H9 (cell line): ENCODE data around the gene C2orf80. TPM values are rescaled to one million over a fixed set of nuclear protein-coding genes. Genes with fewer than 3 reads are reported as not detected.

ENCODE experiments used
- DNase-seq: peaks from one replicate; pipeline ENCODE4 v3.0.0-alpha.2; 2017
- H2AFZ ChIP-seq: one replicate; pipeline ENCODE4 v1.6.1; 2013; ENCODE audit warnings: mild to moderate bottlenecking, low read length, control low read depth, moderate library complexity
- H2AK5ac ChIP-seq: 2 replicates; pipeline ENCODE4 v1.6.1; 2013; ENCODE audit warnings: low read length, control low read depth, mixed read lengths; ENCODE audit not compliant: insufficient read length
- H2BK120ac ChIP-seq: one replicate; pipeline ENCODE4 v1.6.1; 2013; ENCODE audit warnings: low read depth, mild to moderate bottlenecking, low read length, control low read depth, inconsistent platforms; ENCODE audit not compliant: poor library complexity, severe bottlenecking
- H2BK12ac ChIP-seq: 2 replicates; pipeline ENCODE4 v1.6.1; 2013; ENCODE audit warnings: low read length, control low read depth, mixed read lengths, low read depth; ENCODE audit not compliant: insufficient read length
- H2BK15ac ChIP-seq: 2 replicates; pipeline ENCODE4 v1.6.1; 2013; ENCODE audit warnings: low read depth, low read length, control low read depth
- H2BK20ac ChIP-seq: one replicate; pipeline ENCODE4 v1.6.1; 2013; ENCODE audit warnings: low read depth, mild to moderate bottlenecking, low read length, control low read depth, inconsistent platforms; ENCODE audit not compliant: poor library complexity, severe bottlenecking
- H2BK5ac ChIP-seq: 2 replicates; pipeline ENCODE4 v1.6.1; 2013; ENCODE audit warnings: low read length, control low read depth, mixed read lengths; ENCODE audit not compliant: insufficient read length
- H3K14ac ChIP-seq: 2 replicates; pipeline ENCODE4 v1.6.1; 2013; ENCODE audit warnings: low read length, control low read depth; ENCODE audit not compliant: insufficient read depth
- H3K18ac ChIP-seq: 2 replicates; pipeline ENCODE4 v1.6.1; 2013; ENCODE audit warnings: low read depth, mild to moderate bottlenecking, mixed read lengths, low read length, control low read depth; ENCODE audit not compliant: insufficient read length
- H3K23ac ChIP-seq: 2 replicates; pipeline ENCODE4 v1.6.1; 2013; ENCODE audit warnings: low read length, control low read depth, mixed read lengths, low read depth; ENCODE audit not compliant: insufficient read length
- H3K23me2 ChIP-seq: 2 replicates; pipeline ENCODE4 v1.6.1; 2013; ENCODE audit warnings: low read depth, mild to moderate bottlenecking, mixed read lengths, low read length, control low read depth; ENCODE audit not compliant: insufficient read length, poor library complexity, severe bottlenecking
- H3K27ac ChIP-seq: 2 replicates; pipeline ENCODE4 v1.5.1; 2013; ENCODE audit warnings: low read length, control low read depth, mixed read lengths, low read depth; ENCODE audit not compliant: insufficient read length
- H3K27me3 ChIP-seq: 2 replicates; pipeline ENCODE4 v1.6.1; 2013; ENCODE audit warnings: low read length, control low read depth, inconsistent platforms; ENCODE audit not compliant: insufficient read depth
- H3K4ac ChIP-seq: 2 replicates; pipeline ENCODE4 v1.6.1; 2013; ENCODE audit warnings: low read depth, mild to moderate bottlenecking, control low read depth, inconsistent platforms, low read length, moderate library complexity
- H3K4me1 ChIP-seq: 2 replicates; pipeline ENCODE4 v1.6.1; 2013; ENCODE audit warnings: low read length, control low read depth, inconsistent platforms; ENCODE audit not compliant: insufficient read depth
- H3K4me2 ChIP-seq: 2 replicates; pipeline ENCODE4 v1.6.1; 2013; ENCODE audit warnings: low read length, control low read depth, mixed read lengths; ENCODE audit not compliant: insufficient read length, insufficient read depth
- H3K56ac ChIP-seq: 2 replicates; pipeline ENCODE4 v1.6.1; 2013; ENCODE audit warnings: low read depth, mild to moderate bottlenecking, mixed read lengths, low read length, control low read depth; ENCODE audit not compliant: insufficient read length
- H3K79me1 ChIP-seq: 2 replicates; pipeline ENCODE4 v1.6.1; 2013; ENCODE audit warnings: low read depth, mild to moderate bottlenecking, moderate library complexity, low read length, control low read depth, inconsistent platforms; ENCODE audit not compliant: insufficient read depth, poor library complexity, severe bottlenecking
- H3K79me2 ChIP-seq: 2 replicates; pipeline ENCODE4 v1.6.1; 2013; ENCODE audit warnings: low read length, control low read depth, inconsistent platforms; ENCODE audit not compliant: insufficient read depth
- H3K9ac ChIP-seq: 2 replicates; pipeline ENCODE4 v1.6.1; 2013; ENCODE audit warnings: low read length, control low read depth, mixed read lengths; ENCODE audit not compliant: insufficient read length; ENCODE audit errors: extremely low read depth
- H3K9me3 ChIP-seq: one replicate; pipeline ENCODE4 v1.6.1; 2013; ENCODE audit warnings: low read depth, low read length, inconsistent platforms; ENCODE audit not compliant: control insufficient read depth
- H3T11ph ChIP-seq: one replicate; pipeline ENCODE4 v1.6.1; 2013; ENCODE audit warnings: mild to moderate bottlenecking, low read length, control low read depth, inconsistent platforms
- H4K20me1 ChIP-seq: one replicate; pipeline ENCODE4 v1.6.1; 2013; ENCODE audit not compliant: control insufficient read depth, insufficient read length, insufficient read depth
- H4K5ac ChIP-seq: 2 replicates; pipeline ENCODE4 v1.6.1; 2013; ENCODE audit warnings: low read depth, mild to moderate bottlenecking, mixed read lengths, low read length, control low read depth; ENCODE audit not compliant: insufficient read length
- H4K8ac ChIP-seq: replicated peaks from 2 replicates; pipeline ENCODE4 v1.6.1; 2013; ENCODE audit warnings: low read length, control low read depth, mixed read lengths, low read depth; ENCODE audit not compliant: insufficient read length
- H4K91ac ChIP-seq: 2 replicates; pipeline ENCODE4 v1.6.1; 2013; ENCODE audit warnings: low read depth, mild to moderate bottlenecking, moderate library complexity, mixed read lengths, low read length, control low read depth; ENCODE audit not compliant: insufficient read length
- H3K27ac Mint-ChIP-seq, 3 experiments: 2 replicates in 2 of 3; 3 replicates in 1 of 3; pipeline ENCODE4 v1.8.0; 2020 to 2021; ENCODE audit warnings: mixed read lengths in 3 of 3, mild to moderate bottlenecking in 1 of 3, moderate library complexity in 1 of 3
- H3K27me3 Mint-ChIP-seq: 2 replicates; pipeline ENCODE4 v1.8.0; 2021; ENCODE audit warnings: low read depth, mild to moderate bottlenecking, moderate library complexity, mixed read lengths
- H3K36me3 Mint-ChIP-seq, 3 experiments: 2 replicates in 2 of 3; 3 replicates in 1 of 3; pipeline ENCODE4 v1.8.0; 2020 to 2021; ENCODE audit warnings: low read depth in 3 of 3, mixed read lengths in 3 of 3; ENCODE audit not compliant: insufficient read depth in 1 of 3
- H3K4me1 Mint-ChIP-seq, 2 experiments: 2 replicates each; pipeline ENCODE4 v1.8.0; 2020; ENCODE audit warnings: mixed read lengths in 2 of 2
- H3K4me3 Mint-ChIP-seq, 2 experiments: 2 replicates in 1 of 2; 3 replicates in 1 of 2; pipeline ENCODE4 v1.8.0; 2020 to 2021; ENCODE audit warnings: mild to moderate bottlenecking in 2 of 2, mixed read lengths in 2 of 2, moderate library complexity in 1 of 2
- H3K9me3 Mint-ChIP-seq, 2 experiments: 2 replicates in 1 of 2; 3 replicates in 1 of 2; pipeline ENCODE4 v1.8.0; 2020; ENCODE audit warnings: mild to moderate bottlenecking in 2 of 2, mixed read lengths in 2 of 2, moderate library complexity in 1 of 2
- WGBS: extraction: QIAGEN DNeasy Blood & Tissue Kit; methylation state at CpG from one replicate; pipeline ENCODE4 v1.1.7; 2013; ENCODE audit warnings: missing lambda C conversion rate, low lambda C conversion rate, mixed read lengths; ENCODE audit not compliant: insufficient read length; ENCODE audit errors: extremely low coverage; 5-methylcytosine and 5-hydroxymethylcytosine counted together
- total RNA-seq: library from RNA; stranded (reverse); gene quantifications from 2 replicates; pipeline ENCODE4 v1.2.1, GENCODE V29; 2021
- TF ChIP-seq, protein P1 (sequence below): fragments of 200-600 bp; sonication (generic); conservative IDR thresholded peaks from 3 replicates; pipeline ENCODE4 v1.8.0; 2021; ENCODE audit warnings: antibody characterized with exemption, mild to moderate bottlenecking

C2orf80 gene
- total RNA-seq, 1 experiment from 2014 or later, result not detected

DNA sequence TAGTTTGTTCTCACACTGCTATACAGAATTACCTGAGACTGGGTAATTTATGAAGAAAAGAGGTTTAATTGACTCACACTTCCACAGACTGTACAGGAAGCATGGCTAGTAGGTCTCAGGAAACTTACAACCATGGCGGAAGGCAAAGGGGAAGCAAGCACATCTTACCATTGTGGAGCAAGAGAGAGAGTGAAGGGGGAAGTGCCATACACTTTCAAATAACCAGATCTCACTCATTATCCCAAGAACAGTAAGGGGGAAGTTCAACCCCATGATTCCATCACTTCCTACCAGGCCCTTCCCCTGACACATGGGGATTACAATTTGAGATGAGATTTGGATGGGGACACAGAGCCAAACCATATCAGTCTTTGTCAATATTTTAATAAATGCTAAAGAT is 38.9 kb downstream of the C2orf80 start:
- Histone ChIP-seq H2AFZ (no peak overlapping the region), H4K20me1 (no peaks in the 10 kb centered on the region)

More for the DNA sequence above, 38.9 kb downstream of the C2orf80 start:
- TF ChIP-seq, protein P1, sequence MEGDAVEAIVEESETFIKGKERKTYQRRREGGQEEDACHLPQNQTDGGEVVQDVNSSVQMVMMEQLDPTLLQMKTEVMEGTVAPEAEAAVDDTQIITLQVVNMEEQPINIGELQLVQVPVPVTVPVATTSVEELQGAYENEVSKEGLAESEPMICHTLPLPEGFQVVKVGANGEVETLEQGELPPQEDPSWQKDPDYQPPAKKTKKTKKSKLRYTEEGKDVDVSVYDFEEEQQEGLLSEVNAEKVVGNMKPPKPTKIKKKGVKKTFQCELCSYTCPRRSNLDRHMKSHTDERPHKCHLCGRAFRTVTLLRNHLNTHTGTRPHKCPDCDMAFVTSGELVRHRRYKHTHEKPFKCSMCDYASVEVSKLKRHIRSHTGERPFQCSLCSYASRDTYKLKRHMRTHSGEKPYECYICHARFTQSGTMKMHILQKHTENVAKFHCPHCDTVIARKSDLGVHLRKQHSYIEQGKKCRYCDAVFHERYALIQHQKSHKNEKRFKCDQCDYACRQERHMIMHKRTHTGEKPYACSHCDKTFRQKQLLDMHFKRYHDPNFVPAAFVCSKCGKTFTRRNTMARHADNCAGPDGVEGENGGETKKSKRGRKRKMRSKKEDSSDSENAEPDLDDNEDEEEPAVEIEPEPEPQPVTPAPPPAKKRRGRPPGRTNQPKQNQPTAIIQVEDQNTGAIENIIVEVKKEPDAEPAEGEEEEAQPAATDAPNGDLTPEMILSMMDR, result no peak
- Mint-ChIP-seq H3K27me3 (no peaks in the 10 kb centered on the region), H3K36me3 (peaks cover 2 to 14% (median 2%) of the 10 kb centered on the region in 3 experiments; a peak in 4 of 7 replicates), H3K4me1 (peaks cover 13 to 15% of the 10 kb centered on the region in 2 experiments), H3K4me3 (no peak overlapping the region), H3K27ac (no peak overlapping the region; a peak in 1 of 7 replicates), H3K9me3 (peaks cover 11 to 18% of the 10 kb centered on the region in 2 experiments; a peak in 4 of 5 replicates)
- H3K4me2 ChIP-seq, result no peak overlapping the region
- H3K18ac ChIP-seq, result no peak overlapping the region
- no peak for DNase-seq
- no peak overlapping the region for H3K14ac ChIP-seq
- H2BK20ac ChIP-seq, result no peak overlapping the region
- no peak overlapping the region for H2BK15ac ChIP-seq
- no peak overlapping the region for H4K8ac ChIP-seq
- H2BK12ac ChIP-seq, result no peak overlapping the region
- no peak overlapping the region for H2BK5ac ChIP-seq
- no peaks in the 10 kb centered on the region for H3K23me2 ChIP-seq
- no peaks in the 10 kb centered on the region for H3K27me3 ChIP-seq
- no peaks in the 10 kb centered on the region for H3K79me1 ChIP-seq
- no peak overlapping the region for H2AK5ac ChIP-seq
- H3K79me2 ChIP-seq, result no peaks in the 10 kb centered on the region
- no peak overlapping the region for H3K56ac ChIP-seq
- no peak overlapping the region for H3K9ac ChIP-seq
- no peaks in the 10 kb centered on the region for H3K4me1 ChIP-seq
- H3K4ac ChIP-seq, result no peak overlapping the region
- no peak overlapping the region for H3K23ac ChIP-seq
- no CpG with 5 or more reads among the region's 1 CpG for WGBS
- no peak overlapping the region for H4K91ac ChIP-seq
- H3T11ph ChIP-seq, result no peak overlapping the region
- no peaks in the 10 kb centered on the region for H3K9me3 ChIP-seq
- no peak overlapping the region for H2BK120ac ChIP-seq
- no peak overlapping the region for H4K5ac ChIP-seq
- no peak overlapping the region for H3K27ac ChIP-seq
